ENCODE data around the gene RIOK2.
A peak's percentile ranks its signal among the peaks of the same experiment; 100 is the strongest.
"Not testable (repeated sequence)": the region's sequence is repeated elsewhere in the genome, so short reads cannot be mapped to it uniquely, and the experiment has no call there.

Gene RIOK2

GRCh38 chr5:97183100-97183929, at the start of gene RIOK2:
TSS of gene RIOK2 (minus strand) at chr5:97183247. CDS start at chr5:97183191, 56 bp downstream.
- DNase-seq: peak; percentile 87

GRCh38 chr5:97231025-97231636, 48.1 kb upstream of the RIOK2 start:
- DNase-seq: peak; percentile 25

GRCh38 chr5:97229688-97230285, 46.7 kb upstream of the RIOK2 start:
- no peak for DNase-seq

GRCh38 chr5:97229196-97229595, 46.1 kb upstream of the RIOK2 start:
- DNase-seq: no peak

- no peak for DNase-seq
Measured at GRCh38 chr5:97225222-97225621, 42.2 kb upstream of the RIOK2 start.

GRCh38 chr5:97224112-97224750, 41.2 kb upstream of the RIOK2 start:
- no peak for DNase-seq

- no peak for DNase-seq
Measured at GRCh38 chr5:97223596-97223995, 40.5 kb upstream of the RIOK2 start.

GRCh38 chr5:97209343-97209742, 26.3 kb upstream of the RIOK2 start:
- no peak for DNase-seq

GRCh38 chr5:97208714-97209113, 25.7 kb upstream of the RIOK2 start:
- no peak for DNase-seq

- no peak for DNase-seq
Measured at GRCh38 chr5:97208184-97208713, 25.2 kb upstream of the RIOK2 start.

- no peak for DNase-seq
Measured at GRCh38 chr5:97194366-97194765, 11.3 kb upstream of the RIOK2 start.

GRCh38 chr5:97193355-97193688, 10.3 kb upstream of the RIOK2 start:
- no peak for DNase-seq

GRCh38 chr5:97192580-97193354, 9.7 kb upstream of the RIOK2 start:
- no peak for DNase-seq

- DNase-seq: no peak
Measured at GRCh38 chr5:97191893-97192292, 8.8 kb upstream of the RIOK2 start.

- DNase-seq: not testable (repeated sequence)
Measured at GRCh38 chr5:97189523-97189922, 6.5 kb upstream of the RIOK2 start.

GRCh38 chr5:97183930-97184213, 825 bp upstream of the RIOK2 start:
- no peak for DNase-seq

- no peak for DNase-seq
Measured at GRCh38 chr5:97182571-97183099, 412 bp downstream of the RIOK2 start.

GRCh38 chr5:97181856-97182545, 1.0 kb downstream of the RIOK2 start:
- no peak for DNase-seq

GRCh38 chr5:97179457-97179856, 3.6 kb downstream of the RIOK2 start:
- not testable (repeated sequence) for DNase-seq

- DNase-seq: no peak
Measured at GRCh38 chr5:97172227-97172626, 10.8 kb downstream of the RIOK2 start.

GRCh38 chr5:97171703-97172102, 11.3 kb downstream of the RIOK2 start:
- DNase-seq: no peak

GRCh38 chr5:97167435-97167834, 15.6 kb downstream of the RIOK2 start:
- DNase-seq: no peak

Measured in SIG-M5 (cell line).